ENCODE data around the gene TACR1.

Gene TACR1

GRCh38 chr2:75025216-75025615 is 174.1 kb downstream of the TACR1 start:
- H3K27me3 Mint-ChIP-seq = no peaks in the 10 kb centered on the region
- peaks cover 9% of the 10 kb centered on the region for H3K36me3 Mint-ChIP-seq
- H3K9me3 Mint-ChIP-seq (ENCODE audit: low read depth) = no peaks in the 10 kb centered on the region
- H3K4me3 Mint-ChIP-seq = no peak overlapping the region
- H3K27ac Mint-ChIP-seq = no peak overlapping the region
- H3K4me1 Mint-ChIP-seq (ENCODE audit: low read depth) = no peaks in the 10 kb centered on the region

- Mint-ChIP-seq H3K27ac (no peak overlapping the region), H3K9me3 (ENCODE audit: low read depth) (no peaks in the 10 kb centered on the region), H3K36me3 (peaks cover 9% of the 10 kb centered on the region), H3K4me1 (ENCODE audit: low read depth) (no peaks in the 10 kb centered on the region), H3K4me3 (no peak overlapping the region), H3K27me3 (no peaks in the 10 kb centered on the region)
These were observed 175.5 kb downstream of the TACR1 start for GRCh38 chr2:75023666-75024455.

GRCh38 chr2:75022516-75022915 is 176.8 kb downstream of the TACR1 start:
- peaks cover 10% of the 10 kb centered on the region for H3K36me3 Mint-ChIP-seq
- no peak overlapping the region for H3K27ac Mint-ChIP-seq
- H3K9me3 Mint-ChIP-seq (ENCODE audit: low read depth) = no peaks in the 10 kb centered on the region
- no peaks in the 10 kb centered on the region for H3K4me1 Mint-ChIP-seq (ENCODE audit: low read depth)
- H3K27me3 Mint-ChIP-seq = no peaks in the 10 kb centered on the region
- no peak overlapping the region for H3K4me3 Mint-ChIP-seq

GRCh38 chr2:75021672-75022071 is 177.6 kb downstream of the TACR1 start:
- no peak overlapping the region for H3K4me3 Mint-ChIP-seq
- no peaks in the 10 kb centered on the region for H3K27me3 Mint-ChIP-seq
- no peak overlapping the region for H3K27ac Mint-ChIP-seq
- H3K9me3 Mint-ChIP-seq (ENCODE audit: low read depth) = no peaks in the 10 kb centered on the region
- H3K36me3 Mint-ChIP-seq = peaks cover 10% of the 10 kb centered on the region
- H3K4me1 Mint-ChIP-seq (ENCODE audit: low read depth) = no peaks in the 10 kb centered on the region

GRCh38 chr2:75020476-75020875 is 178.8 kb downstream of the TACR1 start:
- no peak overlapping the region for H3K27ac Mint-ChIP-seq
- H3K36me3 Mint-ChIP-seq = peaks cover 11% of the 10 kb centered on the region
- H3K9me3 Mint-ChIP-seq (ENCODE audit: low read depth) = peaks cover 3% of the 10 kb centered on the region
- H3K4me1 Mint-ChIP-seq (ENCODE audit: low read depth) = no peaks in the 10 kb centered on the region
- H3K4me3 Mint-ChIP-seq = no peak overlapping the region
- H3K27me3 Mint-ChIP-seq = no peaks in the 10 kb centered on the region

GRCh38 chr2:75019790-75020189 is 179.5 kb downstream of the TACR1 start:
- Mint-ChIP-seq H3K4me3 (no peak overlapping the region), H3K27me3 (no peaks in the 10 kb centered on the region), H3K4me1 (ENCODE audit: low read depth) (no peaks in the 10 kb centered on the region), H3K27ac (no peak overlapping the region), H3K36me3 (peaks cover 12% of the 10 kb centered on the region), H3K9me3 (ENCODE audit: low read depth) (peaks cover 8% of the 10 kb centered on the region)

- Mint-ChIP-seq H3K27ac (no peak overlapping the region), H3K4me1 (ENCODE audit: low read depth) (no peaks in the 10 kb centered on the region), H3K4me3 (no peak overlapping the region), H3K9me3 (ENCODE audit: low read depth) (peaks cover 8% of the 10 kb centered on the region), H3K36me3 (peaks cover 23% of the 10 kb centered on the region), H3K27me3 (no peaks in the 10 kb centered on the region)
These were observed 181.2 kb downstream of the TACR1 start for GRCh38 chr2:75018162-75018561.

- Mint-ChIP-seq H3K27ac (no peak overlapping the region), H3K36me3 (peaks cover 30% of the 10 kb centered on the region), H3K27me3 (no peaks in the 10 kb centered on the region), H3K4me1 (ENCODE audit: low read depth) (no peaks in the 10 kb centered on the region), H3K4me3 (no peak overlapping the region), H3K9me3 (ENCODE audit: low read depth) (peaks cover 8% of the 10 kb centered on the region)
These were observed 187.2 kb downstream of the TACR1 start for GRCh38 chr2:75012080-75012479.

- no peaks in the 10 kb centered on the region for H3K27me3 Mint-ChIP-seq
- peaks cover 32% of the 10 kb centered on the region for H3K36me3 Mint-ChIP-seq
- no peak overlapping the region for H3K4me3 Mint-ChIP-seq
- H3K9me3 Mint-ChIP-seq (ENCODE audit: low read depth) = peaks cover 6% of the 10 kb centered on the region
- no peak overlapping the region for H3K27ac Mint-ChIP-seq
- H3K4me1 Mint-ChIP-seq (ENCODE audit: low read depth) = no peaks in the 10 kb centered on the region
These were observed 188.7 kb downstream of the TACR1 start for GRCh38 chr2:75010571-75010970.

- peaks cover 22% of the 10 kb centered on the region for H3K36me3 Mint-ChIP-seq
- H3K4me1 Mint-ChIP-seq (ENCODE audit: low read depth) = no peaks in the 10 kb centered on the region
- no peak overlapping the region for H3K27ac Mint-ChIP-seq
- no peaks in the 10 kb centered on the region for H3K9me3 Mint-ChIP-seq (ENCODE audit: low read depth)
- H3K27me3 Mint-ChIP-seq = no peaks in the 10 kb centered on the region
- no peak overlapping the region for H3K4me3 Mint-ChIP-seq
These were observed 191.5 kb downstream of the TACR1 start for GRCh38 chr2:75007819-75008218.

- Mint-ChIP-seq H3K4me3 (no peak overlapping the region), H3K9me3 (ENCODE audit: low read depth) (no peaks in the 10 kb centered on the region), H3K36me3 (peaks cover 20% of the 10 kb centered on the region), H3K27me3 (no peaks in the 10 kb centered on the region), H3K27ac (no peak overlapping the region), H3K4me1 (ENCODE audit: low read depth) (no peaks in the 10 kb centered on the region)
These were observed 192.3 kb downstream of the TACR1 start for GRCh38 chr2:75007061-75007460.

GRCh38 chr2:75006041-75006440 is 193.3 kb downstream of the TACR1 start:
- H3K27me3 Mint-ChIP-seq = no peaks in the 10 kb centered on the region
- H3K9me3 Mint-ChIP-seq (ENCODE audit: low read depth) = no peaks in the 10 kb centered on the region
- H3K4me3 Mint-ChIP-seq = no peak overlapping the region

GRCh38 chr2:75003773-75004172 is 195.5 kb downstream of the TACR1 start:
- Mint-ChIP-seq H3K27ac (no peak overlapping the region), H3K4me1 (ENCODE audit: low read depth) (no peaks in the 10 kb centered on the region)

More at GRCh38 chr2:75006041-75006440, 193.3 kb downstream of the TACR1 start:
- Mint-ChIP-seq H3K27ac (no peak overlapping the region), H3K36me3 (peaks cover 20% of the 10 kb centered on the region), H3K4me1 (ENCODE audit: low read depth) (no peaks in the 10 kb centered on the region)

GRCh38 chr2:75003276-75003675 is 196.0 kb downstream of the TACR1 start:
- H3K9me3 Mint-ChIP-seq (ENCODE audit: low read depth) = no peaks in the 10 kb centered on the region
- no peak overlapping the region for H3K27ac Mint-ChIP-seq
- no peak overlapping the region for H3K4me3 Mint-ChIP-seq
- H3K36me3 Mint-ChIP-seq = peaks cover 16% of the 10 kb centered on the region
- H3K27me3 Mint-ChIP-seq = no peaks in the 10 kb centered on the region
- no peaks in the 10 kb centered on the region for H3K4me1 Mint-ChIP-seq (ENCODE audit: low read depth)

More at GRCh38 chr2:75003773-75004172, 195.5 kb downstream of the TACR1 start:
- H3K36me3 Mint-ChIP-seq = peaks cover 19% of the 10 kb centered on the region
- H3K9me3 Mint-ChIP-seq (ENCODE audit: low read depth) = no peaks in the 10 kb centered on the region
- no peak overlapping the region for H3K4me3 Mint-ChIP-seq
- H3K27me3 Mint-ChIP-seq = no peaks in the 10 kb centered on the region

GRCh38 chr2:75002007-75002406 is 197.3 kb downstream of the TACR1 start:
- no peak overlapping the region for H3K4me3 Mint-ChIP-seq
- no peaks in the 10 kb centered on the region for H3K27me3 Mint-ChIP-seq
- H3K4me1 Mint-ChIP-seq (ENCODE audit: low read depth) = no peaks in the 10 kb centered on the region
- peaks cover 16% of the 10 kb centered on the region for H3K36me3 Mint-ChIP-seq
- H3K9me3 Mint-ChIP-seq (ENCODE audit: low read depth) = no peaks in the 10 kb centered on the region
- no peak overlapping the region for H3K27ac Mint-ChIP-seq

- no peak overlapping the region for H3K27ac Mint-ChIP-seq
- H3K9me3 Mint-ChIP-seq (ENCODE audit: low read depth) = no peaks in the 10 kb centered on the region
- peaks cover 12% of the 10 kb centered on the region for H3K36me3 Mint-ChIP-seq
- H3K27me3 Mint-ChIP-seq = no peaks in the 10 kb centered on the region
- no peaks in the 10 kb centered on the region for H3K4me1 Mint-ChIP-seq (ENCODE audit: low read depth)
- no peak overlapping the region for H3K4me3 Mint-ChIP-seq
These were observed 199.9 kb downstream of the TACR1 start for GRCh38 chr2:74999468-74999867.

Measured in activated naive CD8-positive, alpha-beta T cell (primary cell).